ENCODE measurements around the gene CAPN10.

DNA sequence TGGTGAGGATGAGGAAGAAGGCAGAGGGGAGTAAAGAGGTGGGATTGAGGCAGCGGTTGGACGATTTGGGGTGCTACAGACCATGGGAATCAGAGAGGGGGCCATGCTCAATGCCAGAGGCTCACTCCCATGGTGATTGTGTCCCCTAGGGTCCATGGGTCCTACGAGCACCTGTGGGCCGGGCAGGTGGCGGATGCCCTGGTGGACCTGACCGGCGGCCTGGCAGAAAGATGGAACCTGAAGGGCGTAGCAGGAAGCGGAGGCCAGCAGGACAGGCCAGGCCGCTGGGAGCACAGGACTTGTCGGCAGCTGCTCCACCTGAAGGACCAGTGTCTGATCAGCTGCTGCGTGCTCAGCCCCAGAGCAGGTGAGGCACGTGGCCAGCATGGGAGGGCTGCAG lies 5.2 kb downstream of the CAPN10 start:
- TF ChIP-seq TAF1 (IDR thresholded peaks at IDR 0.05; ENCODE audit: low read depth) (no peak), TEAD4 (IDR thresholded peaks at IDR 0.05) (no peak)

Data from Ishikawa (cell line).